ENCODE measurements around the gene CUX1.

Gene CUX1

GRCh38 chr7:102275123-102275703, 457.8 kb downstream of the CUX1 start:
- CTCF ChIA-PET = interaction anchor here (0.6 to 11.1 kb wide), 4 partner anchors 11 to 735 kb away, joined by 3 to 228 read pairs (median 57); partner anchors contain the start of genes PRKRIP1 and SH2B2

DNA sequence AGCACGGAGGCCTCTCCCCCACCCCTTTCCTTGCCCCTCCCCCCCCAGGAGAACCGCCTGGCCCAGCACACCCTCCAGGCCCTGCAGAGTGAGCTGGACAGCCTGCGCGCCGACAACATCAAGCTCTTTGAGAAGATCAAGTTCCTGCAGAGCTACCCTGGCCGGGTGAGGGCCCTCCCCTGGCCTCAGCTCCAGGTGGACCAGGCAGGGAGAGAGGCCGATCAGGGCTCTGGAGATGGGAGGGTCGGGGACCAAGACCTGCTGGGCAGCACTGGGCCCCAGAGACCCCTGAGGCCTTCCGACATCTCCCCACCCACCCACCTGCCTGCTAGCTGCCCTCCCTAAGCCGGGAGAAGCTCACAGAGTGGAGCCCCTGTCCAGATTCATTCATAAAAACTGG, 460.5 kb downstream of the CUX1 start:
- TF ChIP-seq, protein P1, sequence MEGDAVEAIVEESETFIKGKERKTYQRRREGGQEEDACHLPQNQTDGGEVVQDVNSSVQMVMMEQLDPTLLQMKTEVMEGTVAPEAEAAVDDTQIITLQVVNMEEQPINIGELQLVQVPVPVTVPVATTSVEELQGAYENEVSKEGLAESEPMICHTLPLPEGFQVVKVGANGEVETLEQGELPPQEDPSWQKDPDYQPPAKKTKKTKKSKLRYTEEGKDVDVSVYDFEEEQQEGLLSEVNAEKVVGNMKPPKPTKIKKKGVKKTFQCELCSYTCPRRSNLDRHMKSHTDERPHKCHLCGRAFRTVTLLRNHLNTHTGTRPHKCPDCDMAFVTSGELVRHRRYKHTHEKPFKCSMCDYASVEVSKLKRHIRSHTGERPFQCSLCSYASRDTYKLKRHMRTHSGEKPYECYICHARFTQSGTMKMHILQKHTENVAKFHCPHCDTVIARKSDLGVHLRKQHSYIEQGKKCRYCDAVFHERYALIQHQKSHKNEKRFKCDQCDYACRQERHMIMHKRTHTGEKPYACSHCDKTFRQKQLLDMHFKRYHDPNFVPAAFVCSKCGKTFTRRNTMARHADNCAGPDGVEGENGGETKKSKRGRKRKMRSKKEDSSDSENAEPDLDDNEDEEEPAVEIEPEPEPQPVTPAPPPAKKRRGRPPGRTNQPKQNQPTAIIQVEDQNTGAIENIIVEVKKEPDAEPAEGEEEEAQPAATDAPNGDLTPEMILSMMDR (IDR thresholded peaks at IDR 0.05; ENCODE audit: insufficient read depth, low read length, missing control alignments) = no peak
- ChIA-PET POLR2A (no interaction called here), CTCF (interaction anchor here (1.1 to 11.1 kb wide), 5 partner anchors 114 to 737 kb away, joined by 3 to 228 read pairs (median 4); partner anchors contain the start of gene PRKRIP1)
- no peak overlapping the region for H3K4me3 ChIP-seq (ENCODE audit: low read depth, low read length)
- DNase-seq (ENCODE audit: low read depth, low spot score) = no peak

More at GRCh38 chr7:102275123-102275703, 457.8 kb downstream of the CUX1 start:
- POLR2A ChIA-PET = no interaction called here
- no peak for DNase-seq (ENCODE audit: low read depth, low spot score)
- H3K4me3 ChIP-seq (ENCODE audit: low read depth, low read length) = no peak overlapping the region
- TF ChIP-seq, protein P1 (IDR thresholded peaks at IDR 0.05; ENCODE audit: insufficient read depth, low read length, missing control alignments) = no peak

DNA sequence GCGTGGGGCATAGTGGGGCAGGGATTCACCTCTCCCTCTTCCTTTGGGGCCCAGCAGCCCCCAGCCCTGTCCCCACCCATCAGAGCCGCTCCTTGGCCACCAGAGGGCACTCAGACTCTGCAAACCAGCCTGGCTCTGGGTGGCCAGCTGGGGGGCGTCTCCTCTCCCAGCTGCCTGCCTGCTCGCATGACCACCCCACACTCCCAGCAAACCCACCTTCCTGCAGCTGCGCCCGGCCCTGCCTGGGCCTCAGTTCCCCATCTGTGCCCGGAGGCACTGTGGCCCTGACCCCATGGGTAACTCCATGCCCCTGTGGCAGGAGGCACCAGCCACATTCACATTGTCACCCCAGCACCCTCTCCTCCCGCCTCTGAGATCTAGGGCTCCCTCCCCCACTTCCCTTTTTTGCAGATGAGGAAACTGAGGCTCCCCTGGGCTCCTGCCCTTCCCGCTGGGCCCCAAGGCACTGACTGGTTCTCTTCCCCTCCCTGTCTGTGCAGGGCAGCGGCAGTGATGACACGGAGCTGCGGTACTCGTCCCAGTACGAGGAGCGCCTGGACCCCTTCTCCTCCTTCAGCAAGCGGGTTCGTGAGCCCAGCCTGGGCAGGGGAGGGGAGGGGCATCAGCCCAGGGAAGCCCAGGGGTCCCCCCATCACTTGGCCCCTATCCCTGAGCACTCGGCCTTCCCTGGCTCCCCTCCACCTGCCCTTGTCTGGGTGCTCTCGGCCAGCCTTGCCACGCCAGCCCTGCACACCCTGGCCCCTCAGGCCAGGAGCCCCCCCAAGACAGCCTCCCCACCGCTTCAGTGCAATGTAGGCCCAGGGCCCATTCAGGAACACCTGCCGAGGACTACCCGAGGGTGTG, 462.3 kb downstream of the CUX1 start:
- ChIA-PET CTCF (interaction anchor here (0.7 to 11.1 kb wide), 4 partner anchors 105 to 677 kb away, joined by 3 to 228 read pairs (median 4); partner anchors contain the start of gene PRKRIP1), POLR2A (interaction anchor here (1.1 kb wide), 1 partner anchor 122 kb away, joined by 3 read pairs; no protein-coding TSS in a partner anchor)
- TF ChIP-seq, protein P1 (IDR thresholded peaks at IDR 0.05; ENCODE audit: insufficient read depth, low read length, missing control alignments) = peak; percentile 87
- DNase-seq (ENCODE audit: low read depth, low spot score) = no peak
- H3K4me3 ChIP-seq (ENCODE audit: low read depth, low read length) = no peak overlapping the region

- ChIA-PET POLR2A (interaction anchor here (1.1 kb wide), 1 partner anchor 121 kb away, joined by 3 read pairs; no protein-coding TSS in a partner anchor), CTCF (interaction anchor here (0.9 to 11.1 kb wide), 2 partner anchors 112 to 187 kb away, joined by 3 to 228 read pairs; partner anchors contain the start of gene PRKRIP1)
- no peak overlapping the region for H3K4me3 ChIP-seq (ENCODE audit: low read depth, low read length)
- TF ChIP-seq, protein P1 (IDR thresholded peaks at IDR 0.05; ENCODE audit: insufficient read depth, low read length, missing control alignments) = no peak
- no peak for DNase-seq (ENCODE audit: low read depth, low spot score)
Observed at GRCh38 chr7:102280521-102280920, 463.1 kb downstream of the CUX1 start.

- TF ChIP-seq, protein P1 (IDR thresholded peaks at IDR 0.05; ENCODE audit: insufficient read depth, low read length, missing control alignments) = no peak
- POLR2A ChIA-PET = no interaction called here
- CTCF ChIA-PET = interaction anchor here (1.0 to 11.1 kb wide), 3 partner anchors 8 to 110 kb away, joined by 3 to 228 read pairs (median 3); partner anchors contain the start of gene PRKRIP1
- DNase-seq (ENCODE audit: low read depth, low spot score) = no peak
- no peak overlapping the region for H3K4me3 ChIP-seq (ENCODE audit: low read depth, low read length)
Observed at GRCh38 chr7:102281785-102282184, 464.4 kb downstream of the CUX1 start.
